HL-60 (cell line): Measurements from ENCODE around the gene GATA6.

Experiments used
- DNase-seq, 2 experiments: peaks; one replicate each; pipeline ENCODE4 v3.0.0-alpha.2; 2010 to 2020; ENCODE audit warnings: low read depth in 1 of 2, low spot score in 1 of 2
- H3K27ac ChIP-seq: fragments of 250-450 bp; sonication (Bioruptor Pico); replicated peaks from 2 replicates; pipeline ENCODE4 v1.5.1; 2020; ENCODE audit warnings: mild to moderate bottlenecking, moderate library complexity
- H3K27me3 ChIP-seq: fragments of 250-450 bp; sonication (Bioruptor Pico); 2 replicates; pipeline ENCODE4 v1.5.1; 2021; ENCODE audit warnings: mild to moderate bottlenecking, moderate library complexity; ENCODE audit not compliant: insufficient read depth, poor library complexity, severe bottlenecking
- H3K4me3 ChIP-seq: replicated peaks from 2 replicates; pipeline ENCODE4 v1.5.1; 2011; ENCODE audit warnings: mild to moderate bottlenecking, control low read depth, low read length; ENCODE audit not compliant: insufficient read depth
- CTCF ChIP-seq: IDR thresholded peaks from one replicate; pipeline ENCODE4 v1.5.1; 2011; ENCODE audit warnings: low read length, control low read depth, inconsistent platforms; ENCODE audit not compliant: insufficient read depth
- GABPA ChIP-seq: IDR thresholded peaks from 2 replicates; pipeline ENCODE4 v1.6.1; 2012; ENCODE audit warnings: low read depth
- POLR2AphosphoS5 ChIP-seq: IDR thresholded peaks from 2 replicates; pipeline ENCODE4 v1.6.1; 2012; ENCODE audit warnings: low read depth
- REST ChIP-seq: IDR thresholded peaks from 2 replicates; pipeline ENCODE4 v1.6.1; 2012; ENCODE audit warnings: low read depth; ENCODE audit not compliant: insufficient replicate concordance
- SPI1 ChIP-seq: IDR thresholded peaks from 2 replicates; pipeline ENCODE4 v1.6.1; 2012; ENCODE audit warnings: low read depth, mild to moderate bottlenecking, borderline replicate concordance

Gene GATA6

GRCh38 chr18:22172120-22172582, 2.8 kb downstream of the GATA6 start:
- no peak for DNase-seq
- Histone ChIP-seq H3K27ac (no peak overlapping the region), H3K4me3 (no peak overlapping the region), H3K27me3 (peaks cover 87% of the 10 kb centered on the region)
- TF ChIP-seq REST (no peak), POLR2AphosphoS5 (no peak), GABPA (no peak)

- no peak for DNase-seq
- H3K27me3 ChIP-seq = peaks cover 87% of the 10 kb centered on the region
- H3K27ac ChIP-seq = no peak overlapping the region
- TF ChIP-seq CTCF = no peak
- no peak for TF ChIP-seq GABPA
- TF ChIP-seq REST = no peak
- no peak for TF ChIP-seq POLR2AphosphoS5
- TF ChIP-seq SPI1 = no peak
- no peak overlapping the region for H3K4me3 ChIP-seq
Observed at GRCh38 chr18:22172594-22173049, 3.2 kb downstream of the GATA6 start.

GRCh38 chr18:22173221-22173927, 4.0 kb downstream of the GATA6 start:
- Histone ChIP-seq H3K27ac (no peak overlapping the region), H3K4me3 (no peak overlapping the region), H3K27me3 (peaks cover 86% of the 10 kb centered on the region)
- no peak for DNase-seq
- TF ChIP-seq REST = no peak

GRCh38 chr18:22173928-22174301, 4.5 kb downstream of the GATA6 start:
- H3K27ac ChIP-seq = no peak overlapping the region
- H3K4me3 ChIP-seq = no peak overlapping the region
- H3K27me3 ChIP-seq = peaks cover 85% of the 10 kb centered on the region
- no peak for TF ChIP-seq CTCF
- TF ChIP-seq REST = no peak
- no peak for TF ChIP-seq SPI1
- TF ChIP-seq GABPA = no peak
- TF ChIP-seq POLR2AphosphoS5 = no peak
- no peak for DNase-seq
